ENCODE data around the gene SS18L1.

The SS18L1 gene

DNA sequence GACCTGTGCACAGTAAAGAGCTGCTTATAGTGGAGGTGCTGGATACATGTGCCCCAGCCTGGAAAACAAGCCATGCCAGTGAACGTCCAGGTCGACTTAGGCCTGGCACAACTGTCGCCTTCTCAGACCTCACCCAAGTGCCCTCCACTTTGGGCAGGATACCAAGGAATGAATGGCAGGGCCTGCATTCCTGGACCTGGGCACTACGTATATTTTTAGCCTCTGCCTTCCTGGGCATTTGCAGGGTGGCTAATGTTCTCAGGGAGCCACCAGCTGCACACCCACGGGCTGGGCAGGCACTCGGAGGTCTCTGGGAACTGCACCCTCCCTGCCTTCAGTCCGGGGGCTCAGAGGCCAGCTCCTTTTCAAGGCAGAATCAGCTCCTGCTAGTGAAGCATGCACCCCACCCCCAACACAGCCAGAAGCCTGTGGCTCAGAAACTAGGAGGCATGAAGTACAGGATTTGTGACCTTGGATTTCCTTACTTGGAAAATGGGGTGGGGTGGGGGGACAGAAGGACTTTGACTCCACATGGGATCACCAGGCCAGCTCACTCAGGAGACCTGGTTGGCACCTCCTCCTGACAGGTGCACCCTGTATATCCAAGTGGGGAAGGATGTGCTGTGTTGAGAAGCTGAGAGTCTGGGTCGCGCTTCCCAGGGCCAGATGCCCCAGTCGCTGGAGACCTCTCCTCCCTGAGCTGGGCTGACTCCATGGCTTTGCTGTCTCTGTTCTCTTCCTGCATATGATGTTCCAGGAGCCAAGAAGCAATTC is 23.8 kb upstream of the SS18L1 start:
- no peak for DNase-seq

DNA sequence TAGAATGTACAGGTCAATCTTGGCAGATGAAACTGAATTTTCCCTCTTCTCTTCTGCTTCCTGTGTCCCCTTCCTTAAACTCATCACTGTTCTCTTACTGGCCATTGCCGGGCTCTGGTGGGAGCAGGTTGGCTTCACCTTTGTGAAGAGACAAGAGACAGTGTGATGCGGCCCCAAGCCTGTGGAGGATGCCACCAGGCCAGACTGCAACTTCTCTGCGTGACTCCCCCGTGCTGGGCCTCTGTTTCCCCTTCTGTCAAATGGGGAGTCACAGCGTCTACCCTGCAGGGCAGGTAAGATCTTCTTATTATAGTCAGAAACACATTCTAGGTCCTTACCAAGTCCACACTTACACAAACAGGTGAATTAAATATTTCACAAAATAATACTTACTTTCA is 23.2 kb upstream of the SS18L1 start:
- DNase-seq = no peak

DNA sequence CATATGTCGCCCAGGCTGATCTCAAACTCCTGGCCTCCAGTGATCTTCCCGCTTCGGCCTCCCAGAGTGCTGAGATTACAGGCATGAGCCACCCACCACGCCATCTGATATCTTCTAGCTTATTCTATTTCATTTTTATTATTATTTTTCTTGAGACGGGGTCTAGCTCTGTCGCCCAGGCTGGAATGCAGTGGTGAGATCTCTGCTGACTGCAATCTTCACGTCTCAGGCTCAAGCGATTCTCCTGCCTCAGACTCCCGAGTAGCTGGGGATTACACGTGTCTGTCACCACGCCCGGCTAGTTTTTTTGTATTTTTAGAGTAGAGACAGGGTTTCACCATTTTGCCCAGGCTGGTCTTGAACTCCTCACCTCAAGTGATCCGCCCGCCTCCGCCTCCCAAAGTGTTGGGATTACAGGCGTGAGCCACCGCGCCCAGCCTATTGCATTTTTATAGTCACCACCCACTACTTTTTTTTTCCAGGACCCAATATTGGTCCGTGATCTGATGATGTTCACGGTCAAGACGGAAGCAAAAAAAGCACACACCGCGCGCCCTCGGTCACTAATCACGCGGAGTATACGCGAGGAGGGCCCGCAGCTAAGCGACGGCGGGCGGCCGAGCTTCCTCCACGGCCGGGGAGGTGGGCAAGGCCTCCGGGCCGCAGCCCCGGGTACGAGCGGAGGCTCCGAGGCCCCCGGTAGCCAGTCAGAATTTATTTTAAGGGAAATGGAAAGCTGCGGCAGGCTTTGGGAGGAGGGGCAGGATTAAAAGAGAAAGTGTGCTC is 22.4 kb upstream of the SS18L1 start:
- DNase-seq = no peak

DNA sequence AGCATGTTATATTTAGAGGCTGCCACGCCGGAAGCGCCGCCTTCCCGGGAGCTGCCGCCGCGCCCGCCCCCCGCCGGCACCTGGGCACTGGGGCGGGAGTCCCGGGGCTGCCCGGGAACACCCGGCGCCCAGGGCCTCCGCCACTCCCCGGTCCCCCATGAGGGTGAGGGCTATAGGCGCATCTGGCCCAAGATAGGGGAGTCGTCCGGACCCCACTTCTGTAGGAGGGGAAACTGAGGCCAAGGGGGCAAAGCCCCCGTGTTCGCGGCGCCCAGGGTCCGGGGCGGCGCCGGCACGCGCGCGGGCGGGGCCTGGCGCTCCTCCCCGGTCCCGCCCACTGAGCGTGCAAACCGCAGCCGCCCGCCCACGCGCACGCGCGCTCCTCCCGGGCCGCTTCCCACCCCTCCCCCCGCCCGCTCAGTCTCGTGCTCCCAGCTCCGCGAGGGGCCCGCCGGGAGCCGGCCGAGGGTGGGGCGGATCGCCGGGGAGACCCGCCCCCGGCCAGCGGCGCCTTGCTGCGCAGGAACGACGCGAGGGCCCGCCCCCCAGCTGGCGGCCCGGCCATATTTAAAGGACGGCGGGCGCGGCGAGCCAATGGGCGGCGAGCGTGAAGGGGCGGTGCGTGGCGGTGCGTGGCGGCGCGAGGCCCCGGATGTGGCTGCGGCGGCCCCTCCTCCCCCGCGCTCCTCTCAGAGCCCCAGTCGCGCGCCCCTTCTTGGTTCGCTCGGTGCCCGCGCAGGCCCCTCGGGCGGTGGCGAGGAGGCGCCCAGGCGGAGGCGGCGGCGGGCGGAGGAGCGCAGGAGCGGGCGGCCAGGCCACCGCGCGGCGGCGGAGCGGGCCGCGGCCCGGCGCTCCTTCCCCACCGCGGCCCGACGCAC is 21.6 kb upstream of the SS18L1 start, which contains the start of gene LSM14B:
LSM14B (plus strand) TSS at position 700 of the 878 bp plus-strand sequence. CDS start 192 bp downstream, outside the sequence.
- DNase-seq = peak; percentile 99

DNA sequence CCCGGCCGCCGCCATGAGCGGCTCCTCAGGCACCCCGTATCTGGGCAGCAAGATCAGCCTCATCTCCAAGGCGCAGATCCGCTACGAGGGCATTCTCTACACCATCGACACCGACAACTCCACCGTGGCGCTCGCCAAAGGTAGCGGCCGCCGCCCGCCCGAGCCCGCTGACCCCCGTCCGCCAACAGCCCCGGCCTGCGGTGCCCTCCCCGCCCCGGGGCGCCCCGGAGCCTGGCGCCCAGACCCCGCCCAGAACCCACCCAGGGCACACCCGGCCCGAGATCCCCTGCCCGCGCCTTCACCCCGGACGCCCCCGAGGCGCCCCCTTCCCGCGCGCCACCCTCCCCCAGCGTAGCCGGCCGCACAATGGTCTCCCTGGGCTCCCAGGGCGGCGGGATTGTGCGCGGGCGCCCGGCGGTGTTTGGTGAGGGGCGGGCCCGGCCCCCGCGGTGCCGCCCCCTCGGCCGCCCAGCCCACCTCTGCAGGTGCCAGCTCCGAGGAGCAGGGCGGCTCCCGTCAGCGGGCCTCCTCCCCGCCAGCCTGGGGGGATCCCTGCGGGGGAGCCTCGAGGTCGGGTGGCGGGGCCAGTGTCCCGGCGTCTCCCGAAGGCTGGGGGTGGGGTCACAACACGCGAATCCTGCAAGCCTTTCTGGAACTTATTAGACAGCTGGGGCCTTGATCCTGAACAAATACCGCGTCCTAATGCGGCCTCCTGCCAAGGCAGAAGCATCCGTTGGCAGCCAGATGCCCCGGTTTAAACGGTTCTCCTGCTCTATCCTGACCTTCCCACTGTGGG is 20.7 kb upstream of the SS18L1 start:
- peak; percentile 53 for DNase-seq

DNA sequence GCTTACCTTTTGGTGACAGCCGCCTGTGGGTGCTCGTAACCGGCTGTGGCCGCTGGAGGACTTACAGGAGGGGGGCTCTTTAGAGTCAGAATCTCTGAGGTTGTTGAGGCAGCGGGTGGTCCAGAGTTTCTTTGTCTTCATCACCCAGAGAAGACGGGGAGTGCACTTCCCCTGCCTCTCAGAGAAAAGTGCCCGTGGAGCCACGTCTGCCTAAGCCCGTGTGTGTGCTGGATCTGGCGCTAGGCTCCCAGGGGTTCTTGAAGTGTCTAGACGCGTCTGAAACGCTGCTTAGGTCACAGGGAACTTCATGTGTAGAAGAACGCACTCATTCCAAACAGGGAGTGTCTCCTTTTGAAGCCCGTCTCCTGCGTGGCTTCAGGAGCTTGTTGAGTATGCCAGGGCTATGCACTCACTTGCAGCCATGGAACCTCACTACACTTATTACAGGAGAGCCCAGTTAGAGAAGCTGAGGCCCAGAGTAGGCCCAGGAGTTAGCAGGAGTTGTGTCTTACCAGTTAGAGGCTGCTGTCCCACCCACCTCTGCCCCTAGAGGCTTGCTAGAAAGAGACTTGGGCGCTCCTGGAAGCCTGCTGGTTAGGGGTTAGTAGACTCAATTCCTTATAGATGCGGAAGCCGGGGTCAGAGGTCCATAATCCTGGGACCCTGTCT is 20.0 kb upstream of the SS18L1 start:
- no peak for DNase-seq

DNA sequence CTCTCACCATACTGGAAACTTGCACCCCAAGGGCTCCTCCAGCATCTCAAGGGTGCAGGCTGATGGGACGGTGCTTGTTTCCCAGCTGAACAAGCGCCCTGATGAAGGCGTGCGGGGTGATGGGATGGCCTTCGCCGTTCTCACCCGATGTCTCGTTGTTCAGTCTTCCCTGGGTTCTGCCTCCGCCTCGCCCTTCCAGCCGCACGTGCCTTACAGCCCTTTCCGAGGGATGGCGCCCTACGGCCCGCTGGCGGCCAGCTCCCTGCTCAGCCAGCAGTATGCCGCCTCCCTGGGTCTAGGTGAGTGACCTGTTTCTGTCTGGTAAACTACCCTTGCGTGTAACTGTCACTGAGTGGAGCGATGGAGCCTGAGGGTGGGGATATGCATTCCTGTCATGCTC is 17.4 kb upstream of the SS18L1 start:
- no peak for DNase-seq

DNA sequence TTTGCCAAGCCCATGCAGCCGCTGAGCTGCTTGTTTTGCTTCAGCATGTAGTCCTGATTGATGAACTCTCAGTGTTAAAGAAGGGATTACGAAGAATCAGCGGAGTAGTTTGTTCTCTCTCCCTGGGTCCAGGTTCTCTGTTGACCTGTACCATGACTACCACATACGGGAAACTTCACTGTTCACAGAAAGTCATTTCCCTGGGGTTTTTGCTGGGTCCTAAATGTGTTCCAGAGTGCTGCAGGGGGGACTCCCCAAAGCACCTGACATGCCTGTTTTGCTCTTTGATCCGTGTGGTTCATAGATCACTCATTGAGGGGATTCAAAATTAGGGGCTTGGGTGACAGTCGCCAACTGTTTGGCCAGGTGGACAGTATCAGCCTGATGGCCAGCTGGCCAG is 15.8 kb upstream of the SS18L1 start:
- DNase-seq = no peak

DNA sequence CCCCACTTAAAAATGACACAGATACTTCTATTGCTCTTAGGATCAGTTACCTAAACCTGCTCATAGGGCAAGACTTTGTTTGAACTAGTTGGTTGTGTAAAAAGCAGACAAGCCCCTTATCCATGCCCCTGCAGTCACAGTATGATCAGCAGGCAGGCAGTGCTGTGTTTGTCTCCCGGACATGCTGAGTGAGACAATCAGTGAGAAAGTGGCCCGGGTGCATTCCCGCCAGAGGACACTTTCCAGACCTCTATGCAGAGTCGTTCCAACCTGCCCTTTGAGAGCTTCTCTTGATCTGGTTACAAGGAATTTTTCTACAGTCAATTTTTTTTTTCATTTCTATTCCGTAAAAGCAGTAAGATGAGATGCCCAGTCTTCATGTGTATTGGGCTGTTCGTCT is 15.1 kb upstream of the SS18L1 start:
- DNase-seq = no peak

DNA sequence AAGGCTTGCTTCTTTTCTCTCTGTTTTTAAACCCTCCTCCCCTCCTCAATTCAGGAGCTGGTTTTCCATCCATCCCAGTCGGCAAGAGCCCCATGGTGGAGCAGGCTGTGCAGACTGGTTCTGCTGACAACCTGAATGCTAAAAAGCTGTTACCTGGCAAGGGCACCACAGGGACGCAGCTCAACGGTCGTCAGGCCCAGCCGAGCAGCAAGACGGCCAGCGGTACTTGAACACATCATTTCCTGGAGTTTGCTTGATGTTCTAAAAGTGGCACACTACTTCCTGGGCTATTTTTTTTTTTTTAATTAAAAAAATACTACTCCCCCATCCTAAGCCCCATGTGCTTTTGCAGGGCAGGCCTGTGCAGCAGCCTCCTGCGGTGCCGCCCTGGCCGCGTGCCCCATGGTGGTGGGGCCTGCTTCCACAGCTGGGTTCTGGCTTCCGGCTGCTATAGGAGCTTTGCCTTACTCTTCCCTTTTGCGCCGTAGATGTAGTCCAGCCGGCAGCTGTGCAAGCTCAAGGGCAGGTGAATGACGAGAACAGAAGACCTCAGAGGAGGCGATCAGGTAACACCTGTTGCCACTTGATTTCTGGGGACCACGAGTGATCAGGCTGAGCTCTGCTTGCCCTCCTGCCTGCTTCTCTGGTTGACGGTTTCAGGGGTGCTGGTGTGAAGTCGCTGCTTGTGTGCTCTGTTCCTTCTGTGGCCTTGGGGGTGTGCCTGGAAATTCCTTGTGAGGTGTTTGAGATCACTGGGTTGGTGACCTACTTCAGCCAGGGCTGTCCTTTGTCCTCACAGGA is 13.6 kb upstream of the SS18L1 start:
- no peak for DNase-seq

DNA sequence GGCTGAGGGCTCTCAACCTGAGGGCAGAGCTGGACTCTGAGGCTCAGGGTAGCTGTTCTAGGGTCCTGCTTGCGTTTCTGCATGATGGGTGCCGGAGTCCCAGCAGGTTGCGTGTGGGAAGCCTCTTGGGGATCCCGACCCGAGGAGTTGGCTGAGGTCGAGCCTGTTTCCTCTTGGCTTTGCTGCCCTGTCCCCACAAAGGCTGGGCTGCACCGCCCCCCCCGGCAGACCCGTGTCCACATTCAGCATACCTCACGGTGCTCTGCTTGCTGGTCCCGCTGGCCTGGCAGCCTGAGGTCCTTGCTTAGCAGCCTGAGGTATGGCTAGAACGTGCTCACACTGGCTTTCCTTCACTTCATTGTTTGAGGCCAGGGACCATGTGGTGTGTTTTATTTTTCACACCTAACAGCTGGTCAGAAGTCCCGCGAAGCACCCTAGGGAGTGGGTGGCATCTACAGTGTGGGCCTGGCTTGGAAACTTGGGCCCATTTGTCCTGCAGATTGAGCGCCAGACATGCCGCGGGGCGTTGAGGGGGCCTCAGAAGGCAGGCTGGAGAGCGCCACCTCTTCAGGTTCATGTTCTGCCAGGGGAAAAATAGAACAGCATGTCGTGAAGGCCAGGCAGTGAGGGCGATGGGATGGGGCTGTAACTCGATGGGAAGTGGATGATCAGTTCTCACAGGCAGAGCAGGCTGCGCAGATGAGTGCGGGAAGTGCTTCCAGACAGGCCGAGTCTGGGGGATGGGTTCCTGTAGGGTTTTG is 11.8 kb upstream of the SS18L1 start:
- no peak for DNase-seq

DNA sequence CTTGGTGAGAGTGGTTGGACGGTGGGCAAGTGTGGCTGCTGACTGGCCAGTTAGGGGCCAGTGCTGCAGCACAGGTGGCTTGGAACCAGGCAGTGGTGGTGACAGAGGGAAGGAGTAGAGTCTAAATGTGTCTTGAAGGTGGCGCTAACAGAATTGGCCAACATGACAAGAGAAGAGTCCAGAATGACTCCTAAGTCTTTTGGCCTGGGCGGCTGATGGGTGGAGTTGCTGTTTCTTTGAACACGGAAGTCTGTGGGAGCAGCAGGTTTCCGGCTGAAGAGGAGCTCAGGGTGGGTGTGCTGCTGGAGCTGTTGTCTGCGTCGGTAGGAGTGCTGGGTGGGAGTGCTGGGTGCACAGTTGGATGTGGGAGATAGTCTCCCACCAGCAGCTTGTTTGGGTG is 11.1 kb upstream of the SS18L1 start:
- no peak for DNase-seq

DNA sequence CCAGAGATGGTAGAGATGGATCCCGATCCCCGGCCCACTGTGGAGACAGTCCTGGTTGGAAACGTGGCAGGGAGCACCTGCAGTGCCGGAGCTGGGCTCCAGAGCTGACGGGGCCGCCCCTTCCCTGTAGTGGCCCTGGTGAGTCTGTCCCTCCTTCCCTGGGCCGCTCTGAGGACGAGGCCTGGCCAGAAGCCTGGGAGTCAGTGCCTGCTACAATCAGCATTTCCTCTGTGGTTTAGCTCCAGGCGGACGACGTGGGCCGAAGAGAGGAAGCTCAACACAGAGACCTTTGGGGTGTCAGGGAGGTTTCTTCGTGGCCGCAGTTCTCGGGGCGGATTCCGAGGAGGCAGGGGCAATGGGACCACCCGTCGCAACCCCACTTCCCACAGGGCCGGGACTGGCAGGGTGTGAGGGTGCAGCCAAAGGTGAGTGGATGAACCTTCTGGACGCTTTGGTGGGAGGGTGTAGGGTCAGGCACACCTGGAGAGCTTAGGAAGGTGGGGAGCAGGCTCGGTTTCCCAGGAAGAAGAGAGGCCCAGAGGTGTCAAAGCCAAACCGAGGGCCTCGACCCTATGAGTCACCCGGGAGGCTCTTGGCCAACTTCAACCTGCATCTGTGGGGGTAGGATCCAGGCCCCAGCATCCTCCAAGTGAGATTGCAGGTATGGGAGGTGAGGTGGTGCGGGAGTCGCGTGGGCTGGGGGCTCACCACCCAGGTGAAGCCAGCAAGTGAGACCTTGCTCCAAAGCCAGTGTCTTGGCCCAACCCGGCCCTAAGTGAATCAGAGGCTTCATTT is 10.3 kb upstream of the SS18L1 start:
- DNase-seq = no peak

DNA sequence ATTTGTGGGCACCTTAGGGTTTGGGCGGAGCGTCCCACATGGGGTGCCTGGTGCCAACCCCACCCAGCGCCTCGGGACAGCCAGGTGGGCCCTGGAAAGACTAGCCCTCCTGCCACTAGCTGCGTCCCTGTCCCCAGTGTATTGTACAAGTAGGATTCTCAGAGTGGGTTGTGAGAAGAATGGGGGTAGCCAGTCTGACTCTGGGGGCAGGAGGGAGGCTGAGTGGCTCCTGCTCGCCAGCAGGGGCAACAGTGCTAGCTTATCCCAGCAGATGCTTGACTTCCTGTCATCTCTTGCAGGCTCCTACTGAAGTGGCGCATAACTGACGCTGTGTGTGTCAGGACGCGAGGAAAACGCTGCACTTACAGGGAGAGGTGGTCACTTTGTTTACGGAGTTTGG is 9.7 kb upstream of the SS18L1 start:
- DNase-seq = no peak

DNA sequence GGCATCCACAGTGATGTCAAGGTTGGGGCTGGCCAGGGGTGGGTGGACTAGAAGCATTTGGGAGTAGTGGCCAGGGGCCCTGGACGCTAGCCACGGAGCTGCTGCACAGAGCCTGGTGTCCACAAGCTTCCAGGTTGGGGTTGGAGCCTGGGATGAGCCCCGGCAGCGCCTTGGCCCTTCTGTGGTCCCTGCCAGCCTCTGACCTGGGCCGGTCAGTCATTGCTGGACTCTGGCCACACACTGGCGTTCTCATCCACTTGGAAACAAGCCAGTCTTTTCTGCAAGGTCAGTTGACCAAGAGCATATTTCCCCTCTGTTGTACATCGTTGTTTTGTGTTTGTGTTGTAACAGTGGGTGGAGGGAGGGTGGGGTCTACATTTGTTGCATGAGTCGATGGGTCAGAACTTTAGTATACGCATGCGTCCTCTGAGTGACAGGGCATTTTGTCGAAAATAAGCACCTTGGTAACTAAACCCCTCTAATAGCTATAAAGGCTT is 8.8 kb upstream of the SS18L1 start:
- no peak for DNase-seq

DNA sequence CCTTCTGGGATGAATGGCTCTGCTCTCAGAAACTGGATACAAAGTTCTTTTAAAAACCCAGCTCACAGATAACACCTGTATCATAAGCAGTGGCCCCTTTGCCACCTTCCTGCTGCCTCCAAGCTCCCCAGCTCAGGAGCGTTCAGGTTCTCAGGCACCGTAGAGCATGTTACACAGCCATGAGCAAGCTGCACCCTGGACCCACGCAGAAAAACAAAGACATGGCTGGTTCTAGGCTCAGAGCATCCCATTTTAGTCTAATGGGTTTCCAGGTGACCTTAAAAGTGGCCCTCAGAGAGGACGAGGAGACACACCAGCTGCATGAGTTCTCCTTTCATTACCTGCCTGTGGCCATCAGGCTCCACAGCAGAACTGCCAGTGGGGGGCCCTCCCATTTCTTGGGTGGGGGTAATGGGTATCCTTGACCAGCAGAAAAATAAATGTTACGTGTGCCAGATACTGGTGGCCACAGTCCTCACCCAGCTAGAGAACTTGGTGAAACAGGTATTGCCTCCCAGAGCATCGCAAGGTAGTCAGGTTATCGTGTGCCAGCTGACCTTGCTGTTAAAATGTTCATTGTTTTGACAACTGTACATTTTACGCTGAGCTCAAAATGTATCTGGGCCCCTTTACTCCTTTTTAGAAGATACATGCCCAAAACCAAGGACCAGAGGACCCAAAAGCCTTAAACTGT is 7.8 kb upstream of the SS18L1 start:
- no peak for DNase-seq

DNA sequence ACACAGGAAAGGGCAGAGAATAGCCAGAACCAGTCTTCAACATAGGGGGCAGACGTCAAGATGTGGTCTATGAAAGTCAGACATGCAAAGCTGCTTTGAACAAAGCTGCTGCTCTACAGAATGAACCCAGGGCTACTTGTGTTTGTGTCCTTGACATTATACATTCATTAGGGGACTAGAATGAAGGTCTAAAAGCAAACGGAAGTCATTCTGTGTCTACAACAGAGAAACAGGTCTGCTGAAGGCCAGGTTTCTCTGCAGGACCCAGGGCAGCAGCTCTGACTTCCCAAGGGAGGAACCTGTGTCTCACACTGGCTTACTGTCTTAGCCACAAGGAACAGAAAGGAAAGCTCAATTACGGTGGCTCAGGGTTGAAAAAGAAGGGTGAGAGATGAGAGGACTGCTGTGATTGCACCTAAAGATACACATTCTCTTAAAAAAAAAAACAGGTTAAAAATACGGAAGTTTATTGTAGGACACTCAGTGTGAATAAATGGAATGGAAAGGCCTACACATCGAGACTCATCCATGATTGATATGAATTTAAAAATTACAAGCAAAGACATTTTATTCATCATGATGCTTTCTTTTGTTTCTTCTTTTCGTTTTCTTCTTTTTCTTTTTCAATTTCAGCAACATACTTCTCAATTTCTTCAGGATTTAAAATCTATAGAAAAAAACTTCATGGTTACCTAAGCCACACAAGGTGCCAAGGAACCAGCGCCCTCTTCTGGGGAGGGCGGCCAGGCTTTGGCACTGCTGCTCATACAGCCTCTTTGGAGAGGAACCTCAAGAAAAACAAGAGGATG is 7.1 kb upstream of the SS18L1 start:
- no peak for DNase-seq

Data from right kidney (tissue), 1 donor.